Central memory CD4-positive, alpha-beta T cell (primary cell): ENCODE data around the gene SNX4.
A peak's percentile ranks its signal among the peaks of the same experiment; 100 is the strongest.
"Not testable (repeated sequence)": the region's sequence is repeated elsewhere in the genome, so short reads cannot be mapped to it uniquely, and the experiment has no call there.

Experiments
- DNase-seq: peaks from one replicate; pipeline ENCODE4 v3.0.0; 2022

The SNX4 gene

GRCh38 chr3:125461896-125462295 lies 58.1 kb downstream of the SNX4 start:
- no peak for DNase-seq

GRCh38 chr3:125460233-125460632 lies 59.8 kb downstream of the SNX4 start:
- DNase-seq, result no peak

- DNase-seq, result no peak
Measured at GRCh38 chr3:125443923-125444322, 76.1 kb downstream of the SNX4 start.

GRCh38 chr3:125442506-125442905 lies 77.5 kb downstream of the SNX4 start:
- no peak for DNase-seq

GRCh38 chr3:125440970-125441369 lies 79.0 kb downstream of the SNX4 start:
- DNase-seq, result no peak

- DNase-seq, result no peak
Measured at GRCh38 chr3:125440559-125440955, 79.4 kb downstream of the SNX4 start.

- DNase-seq, result peak; percentile 39
Measured at GRCh38 chr3:125437631-125438435, 82.2 kb downstream of the SNX4 start.

GRCh38 chr3:125436921-125437320 lies 83.1 kb downstream of the SNX4 start:
- no peak for DNase-seq

- no peak for DNase-seq
Measured at GRCh38 chr3:125435231-125435630, 84.8 kb downstream of the SNX4 start.

- DNase-seq, result no peak
Measured at GRCh38 chr3:125434582-125435011, 85.4 kb downstream of the SNX4 start.

GRCh38 chr3:125433611-125434041 lies 86.4 kb downstream of the SNX4 start:
- no peak for DNase-seq

- no peak for DNase-seq
Measured at GRCh38 chr3:125433091-125433534, 86.9 kb downstream of the SNX4 start.

GRCh38 chr3:125431912-125432790 lies 87.9 kb downstream of the SNX4 start:
- no peak for DNase-seq

GRCh38 chr3:125431391-125431790 lies 88.6 kb downstream of the SNX4 start:
- no peak for DNase-seq

- DNase-seq, result no peak
Measured at GRCh38 chr3:125428216-125428830, 91.7 kb downstream of the SNX4 start.

GRCh38 chr3:125418306-125418705 lies 101.7 kb downstream of the SNX4 start:
- no peak for DNase-seq

- no peak for DNase-seq
Measured at GRCh38 chr3:125416235-125416634, 103.8 kb downstream of the SNX4 start.

GRCh38 chr3:125414669-125415068 lies 105.3 kb downstream of the SNX4 start:
- no peak for DNase-seq

GRCh38 chr3:125410922-125411321 lies 109.1 kb downstream of the SNX4 start:
- no peak for DNase-seq

GRCh38 chr3:125406070-125406469 lies 113.9 kb downstream of the SNX4 start:
- DNase-seq, result no peak

- DNase-seq, result not testable (repeated sequence)
Measured at GRCh38 chr3:125405515-125405914, 114.5 kb downstream of the SNX4 start.

GRCh38 chr3:125403789-125404188 lies 116.2 kb downstream of the SNX4 start:
- no peak for DNase-seq

GRCh38 chr3:125402639-125403038 lies 117.4 kb downstream of the SNX4 start:
- DNase-seq, result no peak
